ENCODE measurements around the gene CHL1.

CHL1 gene

DNA sequence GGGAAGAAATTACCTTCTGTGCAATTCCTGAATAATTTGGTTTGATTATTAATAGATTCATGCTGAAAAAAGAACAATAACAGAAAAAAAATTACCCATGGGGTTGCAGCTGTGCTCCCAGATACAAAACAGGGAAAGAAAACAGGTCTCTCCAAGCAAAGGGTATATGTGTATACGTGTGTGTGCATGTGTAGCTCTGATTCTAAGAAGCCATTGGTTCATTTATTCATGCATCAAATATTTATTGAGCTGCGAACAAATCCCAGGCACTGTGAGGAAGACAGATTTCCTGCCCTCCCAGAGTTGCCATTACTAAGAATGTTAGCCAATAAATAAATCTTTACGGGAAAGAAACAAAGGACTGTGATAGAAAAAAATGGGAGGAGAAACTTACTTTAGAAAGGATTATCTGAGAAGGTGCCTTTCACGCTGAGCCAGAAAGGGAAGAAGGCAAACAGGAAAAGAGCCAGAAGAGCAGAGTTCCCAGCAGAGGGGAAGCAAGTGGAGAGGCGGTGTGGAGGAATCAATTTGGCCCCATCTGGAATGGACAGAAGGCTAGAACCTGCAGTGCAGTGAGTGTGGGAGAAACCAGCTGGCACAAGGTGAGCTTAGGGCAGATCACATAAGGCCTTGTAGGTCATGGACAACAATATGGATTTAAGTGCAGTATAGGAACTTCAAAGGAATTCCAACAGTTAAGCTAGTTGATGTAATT lies 20.7 kb downstream of the CHL1 start:
- DNase-seq = no peak

DNA sequence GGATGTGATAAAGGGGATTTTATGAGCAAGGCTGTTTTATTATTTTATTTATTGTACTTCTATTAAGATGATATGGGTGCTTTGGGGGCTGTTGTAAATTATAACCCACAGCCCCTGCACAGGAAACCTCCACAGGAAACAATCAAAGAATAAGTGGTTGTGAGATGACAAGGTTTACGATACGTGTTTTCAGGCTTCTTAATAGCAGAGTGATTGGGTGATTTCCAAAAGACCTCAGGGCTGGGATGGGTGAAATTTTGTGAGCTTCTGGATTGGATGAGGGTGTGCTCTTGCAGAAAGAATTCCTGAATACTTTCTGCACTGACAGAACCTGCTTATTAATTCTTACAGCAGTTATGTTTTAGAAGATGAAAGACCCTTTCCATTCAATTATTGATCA lies 21.4 kb downstream of the CHL1 start:
- no peak for DNase-seq

DNA sequence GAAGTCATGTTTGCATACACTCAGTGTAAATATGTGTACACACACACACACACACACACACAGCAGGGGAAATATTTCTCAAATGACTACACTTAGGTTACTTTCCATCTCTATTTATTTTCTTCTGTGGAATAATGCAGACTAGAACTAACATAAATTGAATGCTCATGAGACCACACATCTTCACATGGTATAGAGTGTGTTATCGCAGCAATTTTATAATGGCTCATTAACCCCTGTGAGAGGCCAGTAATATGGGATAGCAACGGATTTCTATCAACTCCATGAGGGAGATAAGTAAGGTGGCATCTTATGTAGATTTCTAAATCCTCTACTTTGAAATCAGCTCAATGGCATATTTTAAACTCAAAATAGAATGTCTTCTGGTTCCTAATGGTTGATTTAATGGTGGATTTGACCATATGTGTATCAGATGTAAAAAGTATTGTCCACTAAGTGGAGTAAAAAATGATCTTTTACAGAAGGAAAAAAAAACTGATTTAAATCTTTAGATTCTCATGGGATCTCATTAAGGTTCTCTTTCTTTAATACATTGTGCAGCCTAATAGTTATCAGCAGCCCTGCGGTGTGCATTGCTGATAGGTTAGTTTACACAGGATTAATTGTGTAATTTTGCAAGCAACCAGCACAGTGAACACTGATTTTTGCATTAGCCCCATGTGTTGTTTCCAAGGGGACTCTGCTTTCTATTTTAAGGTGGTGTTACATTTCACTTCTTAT lies 32.0 kb downstream of the CHL1 start:
- DNase-seq = no peak

DNA sequence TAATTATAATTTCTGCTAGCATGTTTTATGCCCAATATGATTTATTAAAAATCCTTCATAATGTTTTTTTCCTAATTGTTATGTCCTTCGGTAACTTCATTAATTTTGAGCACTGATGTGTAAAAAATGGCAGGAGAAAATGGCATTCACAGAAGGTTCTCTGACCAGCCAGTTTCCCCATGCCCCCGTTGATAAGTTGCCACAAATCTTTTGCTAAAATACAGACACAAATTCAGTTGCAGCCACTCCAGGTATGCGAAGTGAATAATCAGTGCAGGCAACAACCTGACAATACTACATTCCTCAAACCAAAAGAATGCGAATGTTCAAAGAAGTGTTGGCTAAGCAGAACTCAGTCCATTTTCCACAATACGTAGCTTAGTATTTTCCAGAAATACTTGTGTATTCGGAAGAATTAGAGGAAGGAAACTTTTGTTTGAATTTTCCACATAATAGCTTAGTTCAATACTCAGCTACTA lies 32.7 kb downstream of the CHL1 start:
- no peak for DNase-seq

DNA sequence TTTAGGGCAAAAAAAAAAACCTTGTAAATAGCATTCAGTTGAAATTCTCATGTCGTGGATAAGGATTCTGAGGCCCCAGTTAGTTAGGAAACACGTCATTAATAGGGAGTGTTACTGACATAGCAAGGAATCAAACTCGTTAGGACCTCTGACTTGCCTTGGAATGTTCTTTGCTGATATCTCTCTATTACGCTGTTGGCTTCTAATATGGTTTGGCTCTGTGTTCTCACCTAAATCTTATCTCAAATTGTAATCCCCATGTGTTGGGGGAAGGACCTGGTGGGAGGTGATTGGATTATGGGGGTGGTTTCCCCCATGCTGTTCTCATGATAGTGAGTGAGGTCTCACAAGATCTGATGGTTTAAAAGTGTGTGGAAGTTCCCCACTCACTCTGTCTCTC lies 40.3 kb downstream of the CHL1 start:
- no peak for DNase-seq

DNA sequence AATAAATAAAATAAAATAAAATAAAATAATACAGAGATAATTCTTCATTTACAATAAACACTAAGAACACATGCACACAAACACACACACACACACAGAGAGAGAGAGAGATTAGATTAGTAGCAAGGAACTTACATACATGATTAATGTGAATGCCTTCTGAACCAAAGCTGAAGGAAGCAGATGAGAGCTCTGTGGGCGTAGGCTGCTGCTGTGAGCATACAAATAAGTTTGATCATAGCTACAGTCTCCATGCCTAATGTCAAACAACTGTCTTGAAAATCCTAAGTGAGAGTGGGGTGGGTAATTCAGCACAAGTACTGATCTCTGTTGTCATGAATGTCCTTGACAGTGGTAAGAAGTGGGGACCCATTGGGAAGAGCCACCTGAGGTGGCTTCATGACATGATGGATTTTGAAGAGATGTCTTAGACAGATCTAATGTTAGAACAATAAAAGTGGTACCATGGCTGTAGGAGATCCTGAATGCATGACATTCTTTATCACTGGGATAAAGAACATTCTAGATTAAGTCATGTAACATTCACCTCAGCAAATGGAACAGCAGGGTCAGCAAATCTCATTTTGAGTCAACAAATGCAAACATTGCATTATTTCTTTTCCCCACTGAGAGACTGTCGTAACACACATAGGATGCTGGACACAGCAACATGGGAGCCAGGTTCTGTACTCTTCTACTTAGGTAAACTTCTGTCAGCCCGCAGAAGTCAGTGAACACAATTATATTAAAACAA lies 46.2 kb downstream of the CHL1 start:
- no peak for DNase-seq

DNA sequence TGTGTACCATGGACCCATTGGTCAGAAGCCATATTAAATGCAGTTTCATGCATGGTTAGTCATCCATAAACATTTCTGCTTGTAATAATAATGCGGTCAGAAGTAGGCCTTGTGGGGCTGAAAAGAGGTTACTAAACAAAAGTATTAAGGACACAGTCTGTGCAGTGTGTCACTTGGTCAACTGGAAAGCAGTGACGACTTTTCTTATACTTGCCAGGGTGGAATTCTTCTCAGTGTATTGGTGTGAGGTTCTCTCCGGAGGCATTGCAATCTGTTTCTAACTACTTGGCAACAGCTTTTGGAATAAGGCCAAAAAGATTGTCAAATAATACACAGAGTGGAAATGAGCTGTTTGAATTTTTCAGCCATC lies 46.8 kb downstream of the CHL1 start:
- no peak for DNase-seq

DNA sequence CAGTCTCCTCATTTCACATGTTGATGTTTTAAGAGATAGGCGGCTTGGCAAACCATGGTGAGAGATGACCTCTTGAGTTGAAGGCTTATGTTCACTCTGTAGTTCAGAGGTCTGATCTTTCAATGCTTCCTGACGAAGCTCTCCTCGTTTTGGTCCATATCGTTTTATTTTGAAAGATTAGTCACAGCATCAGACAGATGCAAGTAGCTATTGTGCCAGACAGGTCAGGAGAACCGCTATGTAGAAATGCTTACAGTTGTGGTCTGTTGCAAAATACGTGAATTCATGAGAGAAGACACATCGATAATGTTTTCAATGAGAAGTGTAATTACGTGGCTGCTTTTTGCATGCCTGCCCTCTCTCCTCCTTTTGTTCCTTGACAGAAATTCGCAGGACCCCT lies 47.5 kb downstream of the CHL1 start:
- DNase-seq = no peak

DNA sequence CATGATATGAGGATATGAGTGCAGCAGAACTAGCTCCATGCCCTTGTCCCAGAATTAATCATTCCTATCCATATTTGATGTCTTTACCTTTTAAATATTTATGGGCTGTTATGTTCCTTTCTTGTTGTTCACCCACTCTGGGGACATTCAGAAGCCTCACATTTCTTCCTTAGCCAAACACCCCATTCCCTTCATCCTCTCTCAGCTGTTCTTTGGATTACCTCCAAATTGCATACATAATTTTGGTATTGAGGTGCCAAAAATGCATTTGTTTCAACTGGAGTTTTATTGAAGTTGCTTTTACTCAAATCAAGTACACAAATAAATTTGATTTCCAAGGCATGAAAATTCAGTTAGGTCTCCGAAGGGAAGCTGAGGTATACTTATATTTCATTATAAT lies 51.4 kb downstream of the CHL1 start:
- DNase-seq = no peak

DNA sequence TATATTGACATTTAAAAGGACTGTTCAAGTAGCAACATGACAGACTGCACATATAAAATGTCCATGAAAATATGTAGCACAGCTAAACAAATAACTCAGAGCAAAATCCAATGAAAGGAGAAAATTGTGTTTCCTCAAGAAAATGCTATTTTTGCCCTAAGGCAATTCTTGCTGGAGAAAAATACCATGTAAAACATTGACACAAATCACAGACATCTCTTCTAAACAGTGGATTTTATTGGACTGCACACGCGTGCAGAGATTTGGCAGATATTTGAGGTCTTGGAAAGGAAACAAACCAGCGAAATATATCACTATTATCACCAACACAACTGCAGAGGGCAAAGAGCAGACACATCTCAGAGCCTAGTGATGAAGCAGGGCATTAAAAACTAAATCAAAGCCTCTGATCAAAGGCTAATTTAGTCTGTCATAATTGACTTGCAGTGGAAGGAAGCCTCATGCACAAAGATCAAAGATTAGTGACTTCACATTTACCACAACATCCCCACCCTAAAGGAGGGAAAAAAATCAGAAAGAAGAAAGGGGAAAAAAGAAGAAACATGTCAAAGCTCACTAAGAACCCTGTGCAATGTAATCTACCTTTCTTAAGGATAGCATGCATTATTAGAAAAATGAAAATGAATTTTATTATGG lies 52.4 kb downstream of the CHL1 start:
- no peak for DNase-seq

DNA sequence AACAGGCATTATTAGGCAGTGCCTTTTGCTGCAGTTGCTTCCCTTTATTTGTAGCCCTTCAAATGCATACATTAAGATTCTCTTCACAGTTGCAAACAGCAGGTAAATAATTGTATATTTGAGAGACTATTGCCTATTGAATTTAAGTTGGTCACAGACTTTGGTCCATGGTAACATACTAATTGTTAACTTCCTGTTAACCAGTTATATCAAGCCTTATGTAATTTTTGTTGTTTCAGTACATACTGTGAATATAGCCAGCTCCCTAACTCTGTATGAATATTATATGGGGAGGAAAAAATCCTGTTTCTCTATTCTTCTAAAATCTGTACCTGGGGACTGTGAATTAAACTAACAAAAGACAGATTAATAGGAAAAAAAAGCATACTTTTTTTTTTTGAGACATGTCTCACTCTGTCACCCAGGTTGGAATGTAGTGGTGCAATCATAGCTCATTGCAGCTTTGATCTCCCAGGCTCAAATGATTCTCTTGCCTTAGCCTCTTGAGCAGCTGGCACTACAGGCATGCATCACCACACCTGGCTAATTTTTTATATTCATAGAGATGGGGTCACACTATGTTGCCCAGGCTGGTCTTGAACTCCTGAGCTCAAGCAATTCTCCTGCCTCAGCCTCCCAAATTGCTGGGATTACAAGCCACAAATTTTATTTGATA lies 53.2 kb downstream of the CHL1 start:
- no peak for DNase-seq

DNA sequence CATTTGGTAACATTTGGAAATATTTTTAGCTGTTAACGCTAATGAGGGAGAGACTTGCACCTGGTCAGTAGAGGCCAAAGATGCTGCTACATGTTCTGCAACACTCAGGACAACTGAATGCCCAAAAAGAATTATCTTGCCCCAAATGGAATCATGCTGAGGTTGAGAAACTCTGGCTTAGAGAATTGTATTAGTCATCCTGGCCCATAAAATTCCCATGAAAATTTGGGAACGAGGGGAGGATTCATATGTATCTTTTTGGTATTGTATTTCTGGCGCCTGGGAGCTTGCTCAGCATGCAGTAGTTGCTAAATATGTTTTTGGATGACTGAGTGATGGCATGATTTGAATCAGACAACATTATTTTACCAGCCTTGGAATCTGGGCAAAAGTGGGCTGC lies 59.9 kb downstream of the CHL1 start:
- no peak for DNase-seq

DNA sequence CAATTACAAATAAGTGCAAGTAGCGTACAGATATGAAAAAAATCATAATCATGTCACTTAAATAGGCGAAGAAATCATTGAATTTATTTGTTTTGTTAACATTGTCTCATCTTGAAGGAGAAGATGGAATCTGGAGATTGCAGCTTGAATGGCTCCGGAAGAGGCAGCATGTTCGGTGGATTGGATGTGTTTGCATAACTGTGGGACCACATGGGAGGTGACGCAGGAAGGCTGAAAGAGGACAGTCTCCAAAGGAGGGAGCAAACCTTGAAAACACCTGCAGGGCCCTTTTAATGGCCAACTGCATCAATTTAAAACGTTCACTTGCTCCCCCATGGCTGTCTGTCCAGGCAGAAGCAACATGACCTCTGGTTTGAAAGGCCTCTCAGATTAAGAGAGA lies 61.3 kb downstream of the CHL1 start:
- DNase-seq = no peak

DNA sequence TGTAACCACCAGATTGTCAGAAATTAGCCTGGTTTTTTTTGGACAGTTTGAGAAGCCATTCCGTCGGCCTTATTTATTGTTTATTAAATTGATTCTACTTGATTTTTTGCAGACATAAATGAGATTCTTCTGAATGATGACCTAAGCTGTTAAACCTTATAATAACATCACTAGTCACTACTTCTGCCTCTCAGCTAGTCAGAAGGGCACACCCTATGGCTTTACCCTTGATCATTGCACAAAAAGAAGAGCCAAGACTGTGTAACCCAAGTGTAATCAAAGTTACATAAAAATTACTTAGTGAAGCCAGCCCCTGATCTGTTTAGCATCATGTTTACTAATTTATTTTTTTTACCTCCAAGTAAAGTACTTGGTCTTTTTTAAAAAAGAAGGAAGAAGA lies 64.3 kb downstream of the CHL1 start:
- DNase-seq = no peak

DNA sequence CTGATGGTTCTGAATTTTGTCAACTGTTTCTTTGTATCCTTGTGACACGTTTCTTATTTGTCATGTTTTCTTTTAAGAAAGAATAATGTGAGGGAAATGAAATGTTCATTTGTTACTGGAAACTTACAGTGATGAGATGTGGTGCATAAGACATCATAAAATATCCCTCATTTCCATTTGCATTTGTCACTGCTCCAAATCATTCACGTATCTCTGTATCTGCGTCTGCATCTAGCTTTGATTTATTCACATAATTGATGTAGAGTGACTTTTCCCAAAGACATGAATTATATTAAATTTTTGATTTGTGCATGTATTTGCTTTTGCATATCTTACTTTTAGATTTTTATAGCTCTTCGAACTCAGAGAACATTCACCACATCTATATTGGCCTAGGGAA lies 66.8 kb downstream of the CHL1 start:
- DNase-seq = no peak

DNA sequence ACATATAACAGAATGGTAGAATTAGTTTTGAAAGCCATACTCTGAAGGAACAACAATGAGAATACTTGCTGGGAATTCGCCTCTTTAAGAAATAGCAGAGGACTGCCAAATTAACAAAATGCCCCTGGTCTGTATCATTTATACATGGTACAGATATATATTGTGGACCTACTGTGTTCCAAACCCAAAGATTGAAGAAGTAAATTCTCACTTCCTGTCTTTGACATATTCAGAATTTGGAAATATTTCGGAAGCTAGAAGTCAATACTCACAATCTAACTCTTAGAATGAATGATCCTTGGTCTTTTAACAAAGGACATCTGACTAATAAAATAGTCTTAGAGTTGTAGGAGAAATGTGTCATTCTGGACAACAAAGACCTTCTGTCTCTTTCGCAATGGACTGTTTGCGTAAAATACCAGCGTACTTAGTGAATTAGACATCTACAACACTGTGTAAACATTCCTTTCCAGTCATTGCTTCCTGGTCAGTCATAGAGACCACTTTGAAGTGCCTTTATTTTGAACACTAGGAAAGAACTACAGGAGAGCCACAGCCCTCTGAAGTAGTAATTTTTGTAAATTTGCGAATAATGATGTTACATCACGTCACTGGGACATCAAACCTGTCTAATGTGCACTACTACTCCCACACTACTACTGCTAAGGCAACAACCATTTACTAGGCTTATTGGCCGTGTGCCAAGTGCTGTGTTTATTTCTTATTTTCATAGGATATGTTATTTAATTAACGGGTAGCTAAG lies 68.0 kb downstream of the CHL1 start:
- no peak for DNase-seq

DNA sequence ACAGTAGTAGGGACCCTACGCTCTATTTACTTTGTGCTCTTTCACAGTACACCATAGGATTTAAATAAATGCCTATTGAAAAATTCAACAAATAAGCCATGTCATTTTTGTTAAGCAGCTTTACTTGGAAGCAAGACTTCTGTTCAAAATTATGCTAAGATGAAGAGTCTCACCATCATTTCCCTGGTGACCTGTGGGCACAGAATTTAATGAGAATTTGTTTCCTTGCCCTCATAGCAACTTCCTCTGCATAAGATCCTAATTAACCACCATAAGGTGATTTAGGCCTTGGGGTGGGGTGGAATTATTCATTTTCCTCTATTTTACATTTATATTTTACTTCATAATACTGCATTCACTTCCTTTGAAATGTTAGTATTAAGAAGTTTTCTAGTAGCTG lies 70.5 kb downstream of the CHL1 start:
- DNase-seq = no peak

DNA sequence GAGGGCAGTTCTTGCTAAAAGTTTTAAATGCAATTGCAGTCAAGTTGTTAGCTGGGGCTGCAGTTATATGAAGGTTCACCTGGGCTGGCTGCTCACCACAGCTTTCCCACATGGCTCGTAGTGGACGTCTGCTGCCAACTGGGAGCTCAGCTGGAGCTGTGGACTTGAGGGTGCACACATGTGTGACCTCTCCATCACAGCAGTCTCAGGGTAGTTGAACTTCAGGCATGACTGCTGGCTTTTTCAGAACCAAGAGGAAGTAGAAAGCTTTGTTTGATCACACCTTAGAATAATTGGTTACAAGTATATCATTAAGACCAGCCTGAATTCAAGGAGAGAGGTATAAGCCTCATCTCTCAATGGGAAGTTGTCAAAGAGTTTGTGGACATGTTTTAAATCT lies 74.1 kb downstream of the CHL1 start:
- no peak for DNase-seq

DNA sequence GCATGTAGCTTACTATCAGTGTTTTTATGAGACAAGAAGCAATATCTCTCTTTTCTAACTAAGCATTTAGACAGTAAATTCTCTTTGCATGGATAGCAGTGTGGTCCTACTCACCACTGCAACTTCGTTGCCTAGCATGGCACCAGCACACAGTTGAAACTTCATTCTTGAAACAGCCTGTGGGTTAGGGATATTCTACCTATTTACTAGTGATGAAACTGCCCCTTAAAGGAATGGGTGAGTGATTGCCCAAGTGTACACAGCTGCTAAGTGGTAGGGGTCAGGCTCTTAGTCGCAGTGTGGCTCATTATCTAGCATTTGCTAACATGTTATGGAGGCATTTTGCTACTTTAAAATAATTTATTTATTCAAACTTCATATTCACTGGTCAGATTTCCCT lies 78.4 kb downstream of the CHL1 start:
- no peak for DNase-seq

DNA sequence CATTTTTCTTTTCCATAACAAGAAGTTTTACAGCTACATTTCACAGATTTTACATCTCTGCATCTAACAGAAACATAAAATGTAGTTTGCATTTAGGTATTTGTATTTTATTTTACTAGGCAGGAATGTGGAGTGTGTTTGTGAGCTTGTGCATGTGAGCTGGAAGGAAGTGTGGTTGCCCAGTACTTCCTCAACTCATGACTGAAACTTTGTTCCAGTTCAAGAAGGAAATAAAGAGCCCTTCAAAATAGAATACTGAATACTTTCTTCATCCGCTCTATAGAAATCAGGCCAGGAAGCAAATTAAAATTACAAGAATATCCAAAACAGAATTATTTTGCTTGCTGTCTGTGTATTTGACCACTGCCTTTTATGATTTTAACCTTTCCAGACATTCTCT lies 81.3 kb downstream of the CHL1 start:
- DNase-seq = no peak

DNA sequence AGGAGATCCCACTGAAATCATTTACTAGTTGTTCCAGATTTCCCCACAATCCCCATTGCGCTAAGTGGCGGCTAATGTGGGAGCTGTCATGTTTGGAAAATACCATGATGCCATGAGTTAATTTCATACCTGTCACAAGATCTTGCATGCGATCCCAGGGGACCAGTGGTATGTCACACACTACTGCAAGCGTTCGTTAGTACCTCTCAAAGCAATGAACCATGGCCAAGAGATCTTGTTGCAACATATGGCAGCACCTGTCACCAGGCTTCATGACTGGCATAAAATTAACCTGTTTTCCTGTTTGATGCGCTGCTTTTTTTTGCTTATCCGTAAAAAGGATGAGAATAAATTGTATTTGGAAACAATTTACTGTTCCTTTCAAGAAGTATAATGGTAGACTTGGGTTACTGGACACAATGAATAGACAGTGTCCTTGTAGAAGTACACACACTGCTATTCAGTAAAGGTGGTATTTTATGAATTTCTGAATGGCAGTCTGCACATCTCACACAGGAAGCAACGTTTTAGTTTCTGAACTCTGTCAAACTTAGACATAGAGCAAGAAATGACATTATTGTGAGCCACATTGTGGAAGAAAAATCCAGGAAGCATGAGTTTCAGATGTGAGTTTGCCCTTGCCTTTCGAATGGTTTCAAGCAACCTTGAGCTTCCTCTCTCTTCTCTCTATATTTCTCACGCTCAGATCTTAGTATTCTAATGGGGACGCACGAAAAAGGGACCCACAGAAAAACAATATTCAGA lies 81.9 kb downstream of the CHL1 start:
- DNase-seq = no peak

All from activated CD4-positive, CD25-positive, alpha-beta regulatory T cell (primary cell).